ENCODE data around the gene HPCAL1. TPM values are rescaled to one million over a fixed set of nuclear protein-coding genes. Genes with fewer than 3 reads are reported as not detected.

The HPCAL1 gene
- total and polyA plus RNA-seq, 11 donors = 18.9 to 63.2 (median 40.5) TPM

- no peaks in the 10 kb centered on the region for H3K36me3 ChIP-seq
- no peaks in the 10 kb centered on the region for H3K27me3 ChIP-seq
- H3K9me3 ChIP-seq = no peaks in the 10 kb centered on the region
- TF ChIP-seq POLR2A (IDR thresholded peaks at IDR 0.05) (no peak), CTCF (IDR thresholded peaks at IDR 0.05) (no peak)
- peaks cover 6 to 78% (median 45%) of the 10 kb centered on the region in 12 donors for H3K4me1 ChIP-seq
- peak; percentile 32 to 54 (median 44) for ATAC-seq
- peak overlapping the region in 1 of 12 donors; percentile 20 for H3K27ac ChIP-seq
- DNase-seq = peak; percentile 52 to 77 (median 72)
- 49 to 55% (median 51%) methylated on average over 11 to 15 of the region's 15 CpGs for WGBS, 4 donors
- intact Hi-C loops (cut with DNase I) = loop anchor here in 1 of 10 donors (2.0 kb wide), 1 partner anchor 82 kb away; no protein-coding TSS in a partner anchor
- no peak overlapping the region for H3K4me3 ChIP-seq
Measured at GRCh38 chr2:10326707-10327594, 24.2 kb downstream of the HPCAL1 start.

GRCh38 chr2:10327896-10328669 lies 25.4 kb downstream of the HPCAL1 start:
- Histone ChIP-seq H3K4me1 (peaks cover 6 to 89% (median 48%) of the 10 kb centered on the region in 12 donors), H3K9me3 (no peaks in the 10 kb centered on the region), H3K27ac (no peak overlapping the region), H3K4me3 (no peak overlapping the region), H3K36me3 (no peaks in the 10 kb centered on the region), H3K27me3 (no peaks in the 10 kb centered on the region)
- 87 to 96% (median 94%) methylated on average over 7 of the region's 7 CpGs for WGBS, 4 donors
- no peak for ATAC-seq
- intact Hi-C loops (cut with DNase I) = loop anchor here in 2 of 10 donors (2.0 kb wide), 3 partner anchors 23 to 81 kb away; partner anchors contain the start of gene HPCAL1 (in 1 of the 2)
- no peak for TF ChIP-seq CTCF (IDR thresholded peaks at IDR 0.05)
- no peak for TF ChIP-seq POLR2A (IDR thresholded peaks at IDR 0.05)
- DNase-seq = no peak

- intact Hi-C loops (cut with DNase I) = loop anchor here in 2 of 10 donors (2.0 kb wide), 2 partner anchors 24 to 26 kb away; partner anchors contain the start of gene HPCAL1 (in 1 of the 2)
- no peak for ATAC-seq
- H3K4me1 ChIP-seq = peaks cover 6 to 92% (median 47%) of the 10 kb centered on the region in 12 donors
Measured at GRCh38 chr2:10328670-10329579, 26.2 kb downstream of the HPCAL1 start.

More at GRCh38 chr2:10328670-10329579, 26.2 kb downstream of the HPCAL1 start:
- WGBS, 4 donors = 81 to 88% (median 84%) methylated on average over 12 of the region's 12 CpGs
- DNase-seq = no peak
- H3K27me3 ChIP-seq = no peaks in the 10 kb centered on the region
- no peaks in the 10 kb centered on the region for H3K36me3 ChIP-seq
- no peaks in the 10 kb centered on the region for H3K9me3 ChIP-seq
- peak overlapping the region in 5 of 12 donors; percentile 43 to 79 (median 65) for H3K27ac ChIP-seq
- H3K4me3 ChIP-seq = no peak overlapping the region
- TF ChIP-seq POLR2A (IDR thresholded peaks at IDR 0.05) = no peak
- no peak for TF ChIP-seq CTCF (IDR thresholded peaks at IDR 0.05)
